Activated CD8-positive, alpha-beta memory T cell treated with anti-CD3 and anti-CD28 coated beads, Interleukin-2, amount 50 U/mL, for 4 hours (primary cell): ENCODE data around the gene TNK1.
A peak's percentile ranks its signal among the peaks of the same experiment; 100 is the strongest.

Source experiments
- DNase-seq: peaks from one replicate; pipeline ENCODE4 v3.0.0-alpha.2; 2020

Gene TNK1

DNA sequence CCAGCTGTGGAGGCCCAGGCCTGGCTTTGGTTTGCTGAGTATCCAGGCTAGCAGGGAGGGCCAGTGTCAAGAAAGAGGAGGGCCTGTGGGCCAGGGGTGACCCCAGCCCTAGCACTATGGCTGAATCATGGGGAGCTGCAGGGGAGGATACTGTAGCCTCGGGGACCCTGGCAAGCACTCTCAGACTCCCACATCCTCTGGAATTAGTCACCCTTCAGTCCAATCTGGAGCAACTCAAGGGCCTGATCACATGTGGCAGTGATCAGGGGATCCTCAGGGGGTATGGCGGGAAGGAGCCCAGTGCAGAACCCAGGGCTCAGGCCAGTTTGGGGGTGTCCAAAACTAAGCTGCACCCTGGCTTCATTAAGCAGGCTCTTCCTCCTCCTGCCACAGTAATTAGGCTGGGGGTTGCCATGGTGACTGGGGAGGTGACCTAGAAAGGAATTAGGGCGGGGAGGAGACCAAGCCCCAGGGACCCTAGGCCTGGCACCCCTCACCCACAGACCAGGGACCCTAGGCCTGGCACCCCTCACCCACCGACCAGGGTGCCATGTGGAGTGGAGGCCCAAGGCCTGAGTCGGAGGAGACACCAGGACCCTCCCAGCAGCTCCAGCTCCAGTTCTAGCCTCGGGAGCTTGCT lies 32.6 kb downstream of the TNK1 start:
- DNase-seq: no peak

GRCh38 chr17:7414837-7415236 lies 33.9 kb downstream of the TNK1 start:
- DNase-seq: no peak

DNA sequence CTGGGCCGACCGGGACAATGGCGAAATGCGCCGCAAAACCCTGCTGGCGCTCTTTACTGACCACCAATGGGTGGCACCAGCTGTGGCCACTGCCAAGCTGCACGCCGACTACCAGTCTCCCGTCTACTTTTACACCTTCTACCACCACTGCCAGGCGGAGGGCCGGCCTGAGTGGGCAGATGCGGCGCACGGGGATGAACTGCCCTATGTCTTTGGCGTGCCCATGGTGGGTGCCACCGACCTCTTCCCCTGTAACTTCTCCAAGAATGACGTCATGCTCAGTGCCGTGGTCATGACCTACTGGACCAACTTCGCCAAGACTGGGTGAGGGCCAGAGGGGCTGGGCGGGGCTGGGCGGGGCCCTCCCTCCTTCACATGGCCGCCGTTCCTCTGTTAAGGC lies 34.9 kb downstream of the TNK1 start:
- no peak for DNase-seq

- no peak for DNase-seq
These were observed 35.4 kb downstream of the TNK1 start for GRCh38 chr17:7416323-7416722.

DNA sequence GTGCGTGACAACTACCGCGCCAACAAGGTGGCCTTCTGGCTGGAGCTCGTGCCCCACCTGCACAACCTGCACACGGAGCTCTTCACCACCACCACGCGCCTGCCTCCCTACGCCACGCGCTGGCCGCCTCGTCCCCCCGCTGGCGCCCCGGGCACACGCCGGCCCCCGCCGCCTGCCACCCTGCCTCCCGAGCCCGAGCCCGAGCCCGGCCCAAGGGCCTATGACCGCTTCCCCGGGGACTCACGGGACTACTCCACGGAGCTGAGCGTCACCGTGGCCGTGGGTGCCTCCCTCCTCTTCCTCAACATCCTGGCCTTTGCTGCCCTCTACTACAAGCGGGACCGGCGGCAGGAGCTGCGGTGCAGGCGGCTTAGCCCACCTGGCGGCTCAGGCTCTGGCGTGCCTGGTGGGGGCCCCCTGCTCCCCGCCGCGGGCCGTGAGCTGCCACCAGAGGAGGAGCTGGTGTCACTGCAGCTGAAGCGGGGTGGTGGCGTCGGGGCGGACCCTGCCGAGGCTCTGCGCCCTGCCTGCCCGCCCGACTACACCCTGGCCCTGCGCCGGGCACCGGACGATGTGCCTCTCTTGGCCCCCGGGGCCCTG lies 36.3 kb downstream of the TNK1 start:
- DNase-seq: no peak

DNA sequence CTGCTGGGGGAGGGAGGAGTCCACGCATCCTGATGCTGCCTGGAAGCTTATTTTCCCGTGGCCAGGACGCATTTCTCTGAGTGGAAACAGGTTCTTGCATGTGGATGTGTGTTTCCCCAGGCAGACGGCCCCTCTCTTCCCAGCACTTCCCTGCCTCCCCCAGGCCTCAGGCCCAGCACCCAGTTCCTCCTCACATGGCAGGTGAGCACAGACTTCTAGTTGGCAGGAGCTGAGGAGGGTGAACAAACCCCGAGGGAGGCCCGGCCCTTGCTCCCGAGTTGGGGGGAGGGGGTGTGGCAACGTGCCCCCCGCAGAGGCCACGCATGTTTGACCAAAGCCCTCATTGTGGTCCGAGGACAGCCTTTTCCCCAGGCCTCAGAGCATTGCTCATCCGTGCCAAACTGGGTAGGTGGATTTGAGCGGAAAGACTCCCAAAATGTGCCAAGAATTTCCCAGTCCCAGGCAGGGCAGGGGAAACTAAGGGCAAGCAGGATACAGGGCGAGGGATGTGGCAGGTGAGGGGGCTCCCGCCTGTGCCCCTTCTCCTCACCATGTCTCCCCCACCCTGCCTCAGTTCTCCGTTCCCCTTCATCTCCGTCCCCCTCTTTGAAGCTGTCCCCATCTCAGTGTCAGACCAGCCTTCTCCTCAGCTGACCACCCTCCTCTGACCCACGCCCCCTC lies 37.7 kb downstream of the TNK1 start:
- DNase-seq: no peak

- DNase-seq: no peak
These were observed 39.1 kb downstream of the TNK1 start, which contains the start of gene SPEM1 for GRCh38 chr17:7419819-7420610. SPEM1 (plus strand) TSS chr17:7420324; CDS start chr17:7420385, 61 bp downstream.

- no peak for DNase-seq
These were observed 40.3 kb downstream of the TNK1 start for GRCh38 chr17:7421186-7421585.

- no peak for DNase-seq
These were observed 42.8 kb downstream of the TNK1 start for GRCh38 chr17:7423679-7424078.

GRCh38 chr17:7425316-7425715 lies 44.4 kb downstream of the TNK1 start, which contains the start of gene SPEM2:
SPEM2 (plus strand) TSS chr17:7425616; CDS start chr17:7425689, 73 bp downstream.
- DNase-seq: no peak

DNA sequence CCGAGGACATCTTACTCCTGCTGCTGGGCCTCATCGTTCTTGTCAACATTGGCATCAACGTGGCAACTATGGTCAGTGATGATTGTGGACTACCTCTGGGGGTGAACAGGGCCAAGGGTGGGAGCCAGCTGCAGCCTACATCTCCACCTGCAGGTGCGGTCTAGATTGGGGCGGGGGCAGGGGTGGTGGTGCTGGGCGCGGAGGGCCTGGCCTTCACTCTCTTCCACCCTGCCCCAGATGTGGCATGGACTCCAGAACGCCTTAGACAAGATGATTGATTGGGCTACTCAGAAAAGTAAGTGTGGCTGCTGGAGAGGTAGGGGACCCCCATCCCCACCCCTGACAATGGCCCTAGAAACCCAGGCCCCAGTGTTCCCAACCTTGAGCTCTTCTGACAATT lies 44.9 kb downstream of the TNK1 start:
- no peak for DNase-seq

DNA sequence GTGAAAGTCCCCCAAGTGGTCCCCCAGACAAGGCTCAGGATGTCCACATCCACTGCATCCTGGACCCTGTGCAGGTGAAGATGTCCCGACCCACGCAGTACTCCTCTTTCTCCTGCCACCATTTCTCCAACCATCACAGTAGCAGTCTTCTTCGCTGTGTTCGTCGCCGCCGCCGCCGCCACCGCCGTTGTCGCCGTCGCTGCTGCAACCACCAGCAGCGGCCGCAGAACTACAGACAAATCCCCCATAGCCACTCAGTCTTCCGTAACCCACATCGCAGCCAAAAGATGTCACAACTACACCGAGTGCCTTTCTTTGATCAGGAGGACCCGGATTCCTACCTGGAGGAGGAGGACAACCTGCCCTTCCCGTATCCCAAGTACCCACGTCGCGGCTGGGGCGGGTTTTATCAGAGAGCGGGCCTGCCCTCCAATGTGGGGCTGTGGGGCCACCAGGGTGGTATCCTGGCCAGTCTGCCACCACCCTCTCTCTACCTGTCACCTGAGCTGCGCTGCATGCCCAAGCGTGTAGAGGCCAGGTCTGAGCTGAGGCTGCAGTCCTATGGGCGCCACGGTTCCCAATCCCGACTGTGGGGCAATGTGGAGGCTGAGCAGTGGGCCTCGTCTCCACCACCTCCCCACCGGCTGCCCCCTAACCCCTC lies 45.4 kb downstream of the TNK1 start:
- DNase-seq: no peak

DNA sequence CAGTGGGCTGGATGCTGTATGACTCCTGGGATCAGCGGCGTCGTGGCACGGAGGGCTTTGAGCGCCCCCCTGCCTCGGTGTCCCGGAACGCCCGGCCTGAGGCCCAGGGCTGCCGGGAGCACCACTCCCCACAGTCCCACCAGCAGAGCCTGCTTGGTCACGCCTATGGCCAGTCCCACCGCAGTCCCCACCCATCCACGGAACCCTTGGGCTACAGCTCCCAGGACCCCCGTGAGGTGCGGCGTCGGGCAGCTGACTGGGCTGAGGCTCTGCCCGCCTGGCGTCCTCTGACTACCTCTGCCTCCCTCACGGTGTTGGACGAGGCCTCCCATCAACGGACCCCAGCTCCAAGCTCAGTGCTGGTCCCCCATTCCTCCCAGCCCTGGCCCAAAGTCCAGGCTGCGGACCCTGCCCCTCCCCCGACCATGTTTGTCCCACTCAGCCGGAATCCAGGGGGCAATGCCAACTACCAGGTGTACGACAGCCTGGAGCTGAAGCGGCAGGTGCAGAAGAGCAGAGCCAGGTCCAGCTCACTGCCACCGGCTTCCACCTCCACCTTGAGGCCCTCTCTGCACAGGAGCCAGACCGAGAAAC lies 46.1 kb downstream of the TNK1 start:
- DNase-seq: no peak

- DNase-seq: no peak
These were observed 46.7 kb downstream of the TNK1 start for GRCh38 chr17:7427549-7427948.

DNA sequence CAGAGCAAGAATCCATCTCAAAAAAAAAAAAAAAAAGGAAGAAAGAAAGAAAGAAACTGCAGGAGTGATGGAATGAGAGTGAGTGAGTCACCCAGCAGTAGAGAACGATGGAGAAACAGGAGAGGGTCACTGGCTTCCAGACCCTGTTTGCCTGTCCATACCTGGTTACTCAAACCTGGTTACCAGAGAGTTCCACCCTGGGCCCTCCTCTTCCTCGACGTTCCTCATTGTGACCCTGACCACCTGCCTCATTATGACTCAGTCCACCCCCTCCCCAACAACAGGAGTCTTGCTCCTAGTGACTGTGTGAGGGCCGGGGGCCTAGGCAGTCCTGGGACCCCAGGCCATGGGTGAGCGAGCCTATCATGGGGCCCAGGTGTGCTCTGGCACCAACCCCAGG lies 47.7 kb downstream of the TNK1 start, which contains the start of gene SPEM3:
SPEM3 (plus strand) TSS at position 301 of the 400 bp plus-strand sequence; CDS start at position 347, 46 bp downstream.
- DNase-seq: no peak

DNA sequence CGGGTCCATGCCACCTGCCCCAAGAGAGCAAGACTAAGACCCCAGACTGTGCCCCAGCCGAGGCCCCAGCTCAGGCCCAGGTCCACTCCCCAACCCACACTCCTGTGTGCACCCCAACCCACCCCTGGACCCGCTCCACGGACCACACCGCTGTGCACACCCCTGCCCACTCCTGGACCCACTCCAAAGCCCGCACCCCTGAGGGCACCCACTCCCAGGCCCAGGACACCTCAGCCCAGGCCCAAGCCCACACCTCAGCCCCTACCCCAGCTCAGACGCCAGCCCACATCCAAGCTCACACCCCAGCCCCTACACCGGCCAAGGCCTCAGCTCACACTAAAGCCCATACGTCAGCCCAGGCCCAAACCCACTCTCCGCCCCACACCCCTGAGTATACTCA lies 48.8 kb downstream of the TNK1 start:
- no peak for DNase-seq

DNA sequence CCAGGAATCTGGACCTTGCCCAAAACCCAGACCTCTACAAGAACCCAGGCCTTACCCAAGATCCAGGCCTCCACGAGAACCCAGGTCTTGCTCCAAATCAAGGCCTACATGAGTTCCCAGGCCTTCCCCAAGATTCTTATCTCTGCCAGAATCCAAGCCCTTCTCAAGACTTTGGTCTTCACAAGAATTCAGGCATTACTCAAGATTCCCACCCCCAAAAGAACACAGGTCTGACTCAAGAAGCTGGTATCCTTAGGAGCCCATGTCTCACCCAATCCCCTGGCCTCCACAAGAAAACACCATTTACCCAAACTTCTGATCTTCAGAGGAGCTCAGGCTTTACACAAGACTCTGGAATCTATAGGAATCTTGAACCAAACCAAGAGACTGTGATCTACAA lies 50.3 kb downstream of the TNK1 start:
- DNase-seq: no peak

GRCh38 chr17:7432296-7432695 lies 51.4 kb downstream of the TNK1 start:
- DNase-seq: no peak

GRCh38 chr17:7435676-7436555 lies 55.0 kb downstream of the TNK1 start:
- peak; percentile 54 for DNase-seq

- peak; percentile 84 for DNase-seq
These were observed 55.9 kb downstream of the TNK1 start for GRCh38 chr17:7436556-7437368.
